ENCODE results near the gene GSX1.

Gene GSX1

DNA sequence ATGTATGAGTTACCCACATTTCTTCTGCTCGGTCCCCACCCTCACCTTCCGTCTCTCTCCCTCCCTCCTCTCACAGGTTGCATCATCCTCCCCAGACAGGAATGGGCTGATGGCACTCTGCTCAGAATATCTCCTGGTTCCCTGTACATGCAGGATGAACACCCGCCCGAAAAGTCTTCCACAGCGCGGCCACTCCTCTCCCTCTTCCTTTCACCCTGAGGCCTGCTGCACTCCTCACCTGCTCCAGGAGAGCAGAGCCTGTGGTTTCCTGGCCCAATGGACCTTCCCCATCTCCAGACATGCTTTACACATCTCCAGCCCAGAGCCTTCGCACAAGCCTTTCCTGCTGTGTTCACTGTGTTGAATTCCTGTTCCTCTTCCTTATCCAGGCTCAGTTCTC is 40.9 kb downstream of the GSX1 start:
- no peak for DNase-seq (ENCODE audit: low read depth in 2 of 2)

GRCh38 chr13:27834095-27834494 is 41.8 kb downstream of the GSX1 start:
- no peak for DNase-seq (ENCODE audit: low read depth in 2 of 2)

GRCh38 chr13:27835799-27836198 is 43.5 kb downstream of the GSX1 start:
- DNase-seq (ENCODE audit: low read depth in 2 of 2) = no peak

GRCh38 chr13:27839809-27840467 is 47.7 kb downstream of the GSX1 start:
- no peak for DNase-seq (ENCODE audit: low read depth in 2 of 2)

DNA sequence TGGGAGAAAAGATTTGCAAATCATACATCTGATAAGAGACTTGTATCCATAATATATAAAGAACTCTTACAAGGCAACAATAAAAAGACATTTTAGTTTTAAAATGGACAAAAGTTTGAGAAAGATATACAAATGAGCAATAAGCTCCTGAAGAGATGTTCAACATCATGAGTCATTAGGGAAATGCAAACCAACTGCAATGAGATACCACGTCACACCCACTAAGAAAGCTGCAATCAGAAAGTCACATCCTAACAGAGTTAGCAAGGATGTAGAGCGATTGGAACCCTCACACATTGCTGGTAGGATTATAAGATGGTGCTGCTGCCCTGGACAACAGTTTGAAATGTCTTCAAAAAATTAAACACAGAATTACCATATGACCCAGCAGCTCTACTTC is 50.3 kb downstream of the GSX1 start:
- no peak for DNase-seq (ENCODE audit: low read depth in 2 of 2)
